ENCODE measurements around the gene TRIM67.

The TRIM67 gene

GRCh38 chr1:231215681-231216385 is 54.0 kb downstream of the TRIM67 start:
- H3K4me3 ChIP-seq (ENCODE audit: low read depth, low read length), result no peak overlapping the region
- DNase-seq (ENCODE audit: low read depth, low spot score), result no peak
- no peak for TF ChIP-seq CTCF (IDR thresholded peaks at IDR 0.05; ENCODE audit: low read depth, low read length)
- in situ Hi-C loops (cut with HindIII; ENCODE audit: low sequenced_read_pairs), result no loop called here

- no peak for DNase-seq (ENCODE audit: low read depth, low spot score)
- H3K4me3 ChIP-seq (ENCODE audit: low read depth, low read length), result no peak overlapping the region
- in situ Hi-C loops (cut with HindIII; ENCODE audit: low sequenced_read_pairs), result no loop called here
- no peak for TF ChIP-seq CTCF (IDR thresholded peaks at IDR 0.05; ENCODE audit: low read depth, low read length)
These were observed 54.6 kb downstream of the TRIM67 start for GRCh38 chr1:231216498-231216897.

- no peak for TF ChIP-seq CTCF (IDR thresholded peaks at IDR 0.05; ENCODE audit: low read depth, low read length)
- H3K4me3 ChIP-seq (ENCODE audit: low read depth, low read length), result no peak overlapping the region
- in situ Hi-C loops (cut with HindIII; ENCODE audit: low sequenced_read_pairs), result no loop called here
- no peak for DNase-seq (ENCODE audit: low read depth, low spot score)
These were observed 55.2 kb downstream of the TRIM67 start for GRCh38 chr1:231217056-231217455.

- DNase-seq (ENCODE audit: low read depth, low spot score), result no peak
- TF ChIP-seq CTCF (IDR thresholded peaks at IDR 0.05; ENCODE audit: low read depth, low read length), result no peak
- in situ Hi-C loops (cut with HindIII; ENCODE audit: low sequenced_read_pairs), result no loop called here
- no peak overlapping the region for H3K4me3 ChIP-seq (ENCODE audit: low read depth, low read length)
These were observed 56.2 kb downstream of the TRIM67 start for GRCh38 chr1:231218078-231218477.

- in situ Hi-C loops (cut with HindIII; ENCODE audit: low sequenced_read_pairs), result no loop called here
- no peak for TF ChIP-seq CTCF (IDR thresholded peaks at IDR 0.05; ENCODE audit: low read depth, low read length)
- H3K4me3 ChIP-seq (ENCODE audit: low read depth, low read length), result no peak overlapping the region
- DNase-seq (ENCODE audit: low read depth, low spot score), result no peak
These were observed 57.9 kb downstream of the TRIM67 start for GRCh38 chr1:231219422-231220401.

- in situ Hi-C loops (cut with HindIII; ENCODE audit: low sequenced_read_pairs), result no loop called here
These were observed 58.9 kb downstream of the TRIM67 start for GRCh38 chr1:231220801-231221200.

More at GRCh38 chr1:231220801-231221200, 58.9 kb downstream of the TRIM67 start:
- TF ChIP-seq CTCF (IDR thresholded peaks at IDR 0.05; ENCODE audit: low read depth, low read length), result no peak
- DNase-seq (ENCODE audit: low read depth, low spot score), result no peak
- H3K4me3 ChIP-seq (ENCODE audit: low read depth, low read length), result no peak overlapping the region
